HG03064 (cell line): Measurements from ENCODE around the gene PHLPP2.
"Not testable (repeated sequence)": the region's sequence is repeated elsewhere in the genome, so short reads cannot be mapped to it uniquely, and the experiment has no call there.

ENCODE experiments used
- ATAC-seq: cut with Tn5 transposase; IDR thresholded peaks from one replicate; pipeline ENCODE4 v1.9.1; 2021; ENCODE audit warnings: low read depth; ENCODE audit not compliant: unreplicated experiment

The PHLPP2 gene

GRCh38 chr16:71723537-71724319, 773 bp downstream of the PHLPP2 start:
- ATAC-seq, result peak; percentile 76

GRCh38 chr16:71722801-71723536, 1.5 kb downstream of the PHLPP2 start:
- peak; percentile 34 for ATAC-seq

- no peak for ATAC-seq
These were observed 3.3 kb downstream of the PHLPP2 start for GRCh38 chr16:71721066-71721740.

GRCh38 chr16:71712501-71712900, 12.0 kb downstream of the PHLPP2 start:
- ATAC-seq, result no peak

- no peak for ATAC-seq
These were observed 12.7 kb downstream of the PHLPP2 start for GRCh38 chr16:71711789-71712188.

- ATAC-seq, result no peak
These were observed 15.2 kb downstream of the PHLPP2 start for GRCh38 chr16:71709229-71709781.

- ATAC-seq, result no peak
These were observed 15.8 kb downstream of the PHLPP2 start for GRCh38 chr16:71708696-71709095.

GRCh38 chr16:71707199-71707598, 17.3 kb downstream of the PHLPP2 start:
- ATAC-seq, result no peak

- no peak for ATAC-seq
These were observed 18.5 kb downstream of the PHLPP2 start for GRCh38 chr16:71706046-71706445.

GRCh38 chr16:71703333-71703732, 21.2 kb downstream of the PHLPP2 start:
- no peak for ATAC-seq

GRCh38 chr16:71700831-71701230, 23.7 kb downstream of the PHLPP2 start:
- no peak for ATAC-seq

- no peak for ATAC-seq
These were observed 26.0 kb downstream of the PHLPP2 start for GRCh38 chr16:71698491-71698890.

- no peak for ATAC-seq
These were observed 31.3 kb downstream of the PHLPP2 start for GRCh38 chr16:71693164-71693563.

- ATAC-seq, result no peak
These were observed 34.6 kb downstream of the PHLPP2 start for GRCh38 chr16:71689901-71690300.

- no peak for ATAC-seq
These were observed 36.6 kb downstream of the PHLPP2 start for GRCh38 chr16:71687861-71688260.

- not testable (repeated sequence) for ATAC-seq
These were observed 40.2 kb downstream of the PHLPP2 start for GRCh38 chr16:71684280-71684679.

GRCh38 chr16:71681360-71681759, 43.1 kb downstream of the PHLPP2 start:
- ATAC-seq, result no peak

GRCh38 chr16:71676236-71676635, 48.3 kb downstream of the PHLPP2 start:
- ATAC-seq, result no peak

- ATAC-seq, result no peak
These were observed 49.1 kb downstream of the PHLPP2 start for GRCh38 chr16:71675380-71675779.

- ATAC-seq, result no peak
These were observed 50.3 kb downstream of the PHLPP2 start for GRCh38 chr16:71674229-71674628.

- ATAC-seq, result no peak
These were observed 50.9 kb downstream of the PHLPP2 start for GRCh38 chr16:71673582-71673973.
